ENCODE data around the gene BLOC1S1.

The BLOC1S1 gene

GRCh38 chr12:55696141-55696540, 19.7 kb upstream of the BLOC1S1 start:
- no peak for DNase-seq
- no peaks in the 10 kb centered on the region for H3K36me3 ChIP-seq (ENCODE audit: control insufficient read depth, insufficient read depth, low read length)
- WGBS (ENCODE audit: extremely low coverage, insufficient coverage, low lambda C conversion rate), result no CpG with 5 or more reads among the region's 6 CpGs

GRCh38 chr12:55696796-55697462, 18.9 kb upstream of the BLOC1S1 start:
- Histone ChIP-seq H4K8ac (ENCODE audit: low read depth, low read length) (no peak overlapping the region), H3K4me3 (ENCODE audit: low read length) (no peak overlapping the region), H2BK120ac (ENCODE audit: low read depth, low read length) (no peak overlapping the region), H3K36me3 (ENCODE audit: control insufficient read depth, insufficient read depth, low read length) (no peaks in the 10 kb centered on the region), H3K4me1 (ENCODE audit: control insufficient read depth, low read depth, low read length) (no peaks in the 10 kb centered on the region), H3K4ac (ENCODE audit: low read depth, low read length) (no peak overlapping the region), H3K79me1 (ENCODE audit: low read length) (peaks cover 2% of the 10 kb centered on the region), H3K27ac (ENCODE audit: low read depth, low read length) (no peak overlapping the region), H3K23ac (ENCODE audit: low read length) (no peak overlapping the region), H2BK15ac (replicated peaks; ENCODE audit: low read depth) (no peak overlapping the region), H3K56ac (ENCODE audit: low read length) (no peak overlapping the region), H3K9ac (ENCODE audit: low read length) (no peak overlapping the region), H3K4me2 (ENCODE audit: low read length) (no peak overlapping the region), H3K27me3 (ENCODE audit: insufficient read depth, low read length, poor library complexity) (no peaks in the 10 kb centered on the region), H2BK5ac (ENCODE audit: low read length) (no peak overlapping the region), H4K5ac (ENCODE audit: low read length) (no peak overlapping the region), H3K79me2 (ENCODE audit: control insufficient read depth, insufficient read depth, low read length) (no peaks in the 10 kb centered on the region), H2AK5ac (ENCODE audit: low read length) (no peak overlapping the region), H3K18ac (ENCODE audit: low read length) (no peak overlapping the region)
- WGBS (ENCODE audit: extremely low coverage, insufficient coverage, low lambda C conversion rate), result no CpG with 5 or more reads among the region's 19 CpGs
- DNase-seq, result no peak

More at GRCh38 chr12:55696141-55696540, 19.7 kb upstream of the BLOC1S1 start:
- no peak overlapping the region for H3K23ac ChIP-seq (ENCODE audit: low read length)
- H2BK120ac ChIP-seq (ENCODE audit: low read depth, low read length), result no peak overlapping the region
- no peaks in the 10 kb centered on the region for H3K79me2 ChIP-seq (ENCODE audit: control insufficient read depth, insufficient read depth, low read length)
- no peak overlapping the region for H3K18ac ChIP-seq (ENCODE audit: low read length)
- no peaks in the 10 kb centered on the region for H3K27me3 ChIP-seq (ENCODE audit: insufficient read depth, low read length, poor library complexity)
- no peak overlapping the region for H4K8ac ChIP-seq (ENCODE audit: low read depth, low read length)
- H4K5ac ChIP-seq (ENCODE audit: low read length), result no peak overlapping the region
- H2AK5ac ChIP-seq (ENCODE audit: low read length), result no peak overlapping the region
- no peak overlapping the region for H3K4ac ChIP-seq (ENCODE audit: low read depth, low read length)
- no peak overlapping the region for H3K56ac ChIP-seq (ENCODE audit: low read length)
- no peak overlapping the region for H3K27ac ChIP-seq (ENCODE audit: low read depth, low read length)
- no peaks in the 10 kb centered on the region for H3K4me1 ChIP-seq (ENCODE audit: control insufficient read depth, low read depth, low read length)
- H2BK5ac ChIP-seq (ENCODE audit: low read length), result no peak overlapping the region
- no peak overlapping the region for H3K9ac ChIP-seq (ENCODE audit: low read length)
- no peak overlapping the region for H3K4me2 ChIP-seq (ENCODE audit: low read length)
- no peak overlapping the region for H3K4me3 ChIP-seq (ENCODE audit: low read length)
- H2BK15ac ChIP-seq (replicated peaks; ENCODE audit: low read depth), result no peak overlapping the region
- peaks cover under 1% of the 10 kb centered on the region for H3K79me1 ChIP-seq (ENCODE audit: low read length)

DNA sequence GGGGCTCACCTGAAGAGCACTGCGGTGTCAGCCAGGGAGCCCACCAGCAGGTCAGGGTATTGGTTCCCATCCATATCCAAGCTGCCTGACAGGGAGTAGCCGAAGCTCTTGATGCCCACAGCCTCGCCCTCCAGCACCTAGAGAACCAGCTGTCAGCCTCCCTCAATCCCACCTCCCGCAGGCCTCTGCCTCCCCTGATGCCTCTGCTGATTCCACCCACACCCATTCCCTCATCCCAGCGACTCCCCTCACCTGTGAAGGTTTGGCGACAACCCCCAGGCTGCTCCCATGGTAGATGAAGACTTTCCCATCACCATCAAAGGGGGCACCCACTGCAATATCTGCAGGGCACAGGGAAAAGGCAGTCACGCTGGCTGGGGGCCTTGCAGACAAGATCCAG, 18.2 kb upstream of the BLOC1S1 start:
- Histone ChIP-seq H3K79me2 (ENCODE audit: control insufficient read depth, insufficient read depth, low read length) (no peaks in the 10 kb centered on the region), H2BK5ac (ENCODE audit: low read length) (no peak overlapping the region), H3K36me3 (ENCODE audit: control insufficient read depth, insufficient read depth, low read length) (no peaks in the 10 kb centered on the region), H3K9ac (ENCODE audit: low read length) (no peak overlapping the region), H2AK5ac (ENCODE audit: low read length) (no peak overlapping the region), H4K8ac (ENCODE audit: low read depth, low read length) (no peak overlapping the region), H3K18ac (ENCODE audit: low read length) (no peak overlapping the region), H3K27ac (ENCODE audit: low read depth, low read length) (no peak overlapping the region), H2BK15ac (replicated peaks; ENCODE audit: low read depth) (no peak overlapping the region), H3K27me3 (ENCODE audit: insufficient read depth, low read length, poor library complexity) (no peaks in the 10 kb centered on the region), H3K4me3 (ENCODE audit: low read length) (no peak overlapping the region), H3K4me2 (ENCODE audit: low read length) (no peak overlapping the region), H3K4ac (ENCODE audit: low read depth, low read length) (no peak overlapping the region), H2BK120ac (ENCODE audit: low read depth, low read length) (no peak overlapping the region), H3K23ac (ENCODE audit: low read length) (no peak overlapping the region), H3K79me1 (ENCODE audit: low read length) (peaks cover 2% of the 10 kb centered on the region), H3K4me1 (ENCODE audit: control insufficient read depth, low read depth, low read length) (no peaks in the 10 kb centered on the region), H3K56ac (ENCODE audit: low read length) (no peak overlapping the region), H4K5ac (ENCODE audit: low read length) (no peak overlapping the region)
- no CpG with 5 or more reads among the region's 7 CpGs for WGBS (ENCODE audit: extremely low coverage, insufficient coverage, low lambda C conversion rate)
- no peak for DNase-seq

- Histone ChIP-seq H3K27ac (ENCODE audit: low read depth, low read length) (no peak overlapping the region), H3K79me2 (ENCODE audit: control insufficient read depth, insufficient read depth, low read length) (no peaks in the 10 kb centered on the region), H4K8ac (ENCODE audit: low read depth, low read length) (no peak overlapping the region), H3K4ac (ENCODE audit: low read depth, low read length) (no peak overlapping the region), H2AK5ac (ENCODE audit: low read length) (no peak overlapping the region), H3K4me2 (ENCODE audit: low read length) (no peak overlapping the region), H3K27me3 (ENCODE audit: insufficient read depth, low read length, poor library complexity) (no peaks in the 10 kb centered on the region), H4K5ac (ENCODE audit: low read length) (no peak overlapping the region), H3K36me3 (ENCODE audit: control insufficient read depth, insufficient read depth, low read length) (no peaks in the 10 kb centered on the region), H3K18ac (ENCODE audit: low read length) (no peak overlapping the region), H3K4me3 (ENCODE audit: low read length) (no peak overlapping the region), H2BK5ac (ENCODE audit: low read length) (no peak overlapping the region), H3K9ac (ENCODE audit: low read length) (no peak overlapping the region), H3K4me1 (ENCODE audit: control insufficient read depth, low read depth, low read length) (no peaks in the 10 kb centered on the region), H2BK120ac (ENCODE audit: low read depth, low read length) (no peak overlapping the region), H2BK15ac (replicated peaks; ENCODE audit: low read depth) (no peak overlapping the region), H3K23ac (ENCODE audit: low read length) (no peak overlapping the region), H3K79me1 (ENCODE audit: low read length) (peaks cover 2% of the 10 kb centered on the region), H3K56ac (ENCODE audit: low read length) (no peak overlapping the region)
- DNase-seq, result no peak
- no CpG with 5 or more reads among the region's 16 CpGs for WGBS (ENCODE audit: extremely low coverage, insufficient coverage, low lambda C conversion rate)
Measured at GRCh38 chr12:55698241-55698955, 17.4 kb upstream of the BLOC1S1 start.

DNA sequence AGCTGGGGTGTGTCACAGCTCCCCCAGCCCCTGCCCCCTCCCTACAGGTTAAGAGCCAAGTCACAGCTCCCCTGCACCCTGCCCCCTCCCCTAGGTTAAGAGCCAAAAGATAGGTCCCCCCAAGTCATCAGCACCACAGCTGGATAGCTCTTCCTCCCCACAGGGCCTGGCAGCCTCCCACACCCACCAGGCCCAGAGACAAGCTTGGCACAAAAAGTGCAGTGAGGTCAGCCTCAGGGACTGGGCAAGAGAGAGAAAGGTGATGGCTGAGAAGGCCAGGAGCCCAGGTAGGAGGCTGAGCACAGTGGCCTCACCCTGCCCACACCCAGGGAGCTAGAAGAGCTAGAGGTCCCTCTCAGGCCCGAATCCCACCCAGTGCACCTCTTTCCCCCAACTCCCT, 16.9 kb upstream of the BLOC1S1 start:
- Histone ChIP-seq H2BK15ac (replicated peaks; ENCODE audit: low read depth) (no peak overlapping the region), H4K8ac (ENCODE audit: low read depth, low read length) (no peak overlapping the region), H3K4me3 (ENCODE audit: low read length) (no peak overlapping the region), H4K5ac (ENCODE audit: low read length) (no peak overlapping the region), H2BK120ac (ENCODE audit: low read depth, low read length) (no peak overlapping the region), H3K4me2 (ENCODE audit: low read length) (no peak overlapping the region), H3K23ac (ENCODE audit: low read length) (no peak overlapping the region), H2BK5ac (ENCODE audit: low read length) (no peak overlapping the region), H3K18ac (ENCODE audit: low read length) (no peak overlapping the region), H3K27me3 (ENCODE audit: insufficient read depth, low read length, poor library complexity) (no peaks in the 10 kb centered on the region), H3K79me1 (ENCODE audit: low read length) (peaks cover 2% of the 10 kb centered on the region), H3K4ac (ENCODE audit: low read depth, low read length) (no peak overlapping the region), H3K9ac (ENCODE audit: low read length) (no peak overlapping the region), H3K4me1 (ENCODE audit: control insufficient read depth, low read depth, low read length) (no peaks in the 10 kb centered on the region), H3K79me2 (ENCODE audit: control insufficient read depth, insufficient read depth, low read length) (no peaks in the 10 kb centered on the region), H3K36me3 (ENCODE audit: control insufficient read depth, insufficient read depth, low read length) (no peaks in the 10 kb centered on the region), H3K56ac (ENCODE audit: low read length) (no peak overlapping the region), H3K27ac (ENCODE audit: low read depth, low read length) (no peak overlapping the region), H2AK5ac (ENCODE audit: low read length) (no peak overlapping the region)
- DNase-seq, result no peak
- WGBS (ENCODE audit: extremely low coverage, insufficient coverage, low lambda C conversion rate), result no CpG with 5 or more reads among the region's 1 CpG
